Pulmonary artery endothelial cell (primary cell): ENCODE data around the gene EML2. TPM values are rescaled to one million over a fixed set of nuclear protein-coding genes. Genes with fewer than 3 reads are reported as not detected.
"Not testable (repeated sequence)": the region's sequence is repeated elsewhere in the genome, so short reads cannot be mapped to it uniquely, and the experiment has no call there.

Experiments used
- DNase-seq: peaks from one replicate; pipeline ENCODE4 v3.0.0-alpha.2; 2011; ENCODE audit warnings: low read depth, low spot score
- total RNA-seq: library from RNA; depleted of rRNA; stranded (reverse); fragments of >200 nt; gene quantifications from 2 replicates; pipeline ENCODE4 v1.2.3, GENCODE V29; 2014

The EML2 gene
- total RNA-seq, 1 donor from 2014 or later = 22.2 TPM

DNA sequence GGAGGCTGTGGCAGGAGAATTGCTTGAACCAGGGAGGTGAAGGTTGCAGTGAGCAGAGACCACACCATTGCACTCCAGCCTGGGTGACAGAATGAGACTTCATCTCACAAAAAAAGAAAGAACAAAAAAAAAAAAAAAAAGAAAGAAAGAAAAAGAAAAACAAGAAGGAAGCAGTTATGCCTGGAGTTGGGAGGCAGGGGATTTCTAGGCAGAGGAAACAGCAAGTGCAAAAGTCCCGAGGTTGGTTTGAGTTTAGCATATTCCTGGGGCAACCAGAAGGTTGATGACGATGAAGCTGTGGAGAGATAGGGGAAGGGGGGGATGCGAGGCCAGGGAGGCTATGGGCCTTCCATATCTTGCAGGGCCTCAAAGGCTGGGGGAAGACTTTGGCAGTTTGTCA, 11.5 kb upstream of the EML2 start:
- DNase-seq = no peak

DNA sequence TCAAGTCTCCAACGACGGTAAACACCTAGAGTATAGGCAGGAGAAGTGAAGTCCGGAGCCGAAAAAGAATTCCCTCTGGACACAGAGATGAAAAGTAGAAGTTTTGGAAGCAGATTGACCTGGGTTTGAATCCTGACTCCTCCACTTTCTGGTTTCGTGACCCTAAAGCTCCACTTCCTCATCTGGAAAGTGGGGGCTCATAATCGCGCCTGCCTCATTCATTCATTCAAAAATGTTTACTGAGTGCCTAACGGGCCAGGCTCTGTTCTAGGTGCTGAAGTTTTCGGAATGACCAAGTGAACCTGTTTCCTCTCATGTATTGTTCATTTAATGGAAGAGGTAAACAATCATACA, 7.1 kb upstream of the EML2 start:
- DNase-seq = no peak

DNA sequence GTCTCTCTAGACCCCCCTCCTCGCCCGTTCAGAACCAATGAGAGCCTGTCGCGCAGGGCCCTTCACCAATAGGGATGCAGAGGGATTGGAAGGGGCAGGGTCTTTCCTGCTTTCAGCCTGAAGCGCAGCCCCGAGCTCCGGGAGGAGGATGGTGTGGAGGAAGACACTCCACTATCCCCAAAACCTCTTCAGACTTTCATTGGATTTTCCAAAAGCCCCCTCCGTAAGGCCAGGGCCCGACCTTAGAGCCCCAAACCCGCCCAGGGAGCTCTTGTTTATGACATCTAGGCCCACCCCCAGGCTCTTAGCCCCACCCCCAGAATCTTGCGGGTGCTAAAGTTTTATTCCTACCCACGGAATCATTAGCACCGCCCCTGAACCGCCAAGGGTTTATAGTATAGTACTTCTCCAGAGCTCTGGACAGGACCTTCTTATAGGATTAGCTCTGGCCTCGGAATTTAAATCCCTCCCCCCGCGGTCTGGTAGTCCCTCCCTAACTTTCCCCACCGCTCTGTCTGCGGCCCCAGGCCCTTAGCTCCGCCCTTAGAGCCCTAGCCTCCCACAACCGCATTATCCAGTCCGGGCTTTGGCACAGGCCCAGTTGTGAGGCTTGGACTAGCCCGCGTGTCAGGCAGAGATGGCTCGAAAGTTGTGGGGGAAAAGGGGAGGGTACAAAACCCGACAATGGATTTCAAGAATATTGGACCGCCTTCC, 6.6 kb upstream of the EML2 start:
- DNase-seq = peak; percentile 65

DNA sequence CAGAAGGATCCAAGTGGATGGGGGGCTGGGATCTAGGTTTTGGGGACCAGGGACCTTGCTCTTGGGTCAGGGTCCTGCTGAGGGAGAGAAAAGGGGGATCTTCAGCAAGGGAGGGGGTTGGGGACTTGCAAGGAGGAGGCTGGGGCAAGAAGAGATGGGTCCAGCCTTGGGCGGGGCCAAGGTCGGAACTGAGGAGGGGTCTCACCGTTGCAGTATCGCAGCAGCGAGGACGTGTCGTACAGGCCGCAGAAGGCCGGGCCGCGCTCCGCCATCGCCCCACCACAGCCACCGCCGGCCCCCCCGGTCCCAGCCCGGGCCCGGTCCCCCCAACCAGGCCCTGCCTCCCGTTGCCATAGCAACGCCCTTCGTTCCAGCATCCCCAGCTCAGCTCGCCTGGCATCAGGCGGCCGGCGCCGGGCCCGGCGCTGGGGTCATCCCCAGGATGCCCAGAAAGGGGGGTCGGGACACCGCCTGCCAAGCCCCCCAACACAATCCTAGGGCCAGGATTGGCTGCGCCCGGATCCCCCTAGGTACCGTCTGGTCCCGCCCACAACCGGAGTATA, 6.0 kb upstream of the EML2 start:
- no peak for DNase-seq

DNA sequence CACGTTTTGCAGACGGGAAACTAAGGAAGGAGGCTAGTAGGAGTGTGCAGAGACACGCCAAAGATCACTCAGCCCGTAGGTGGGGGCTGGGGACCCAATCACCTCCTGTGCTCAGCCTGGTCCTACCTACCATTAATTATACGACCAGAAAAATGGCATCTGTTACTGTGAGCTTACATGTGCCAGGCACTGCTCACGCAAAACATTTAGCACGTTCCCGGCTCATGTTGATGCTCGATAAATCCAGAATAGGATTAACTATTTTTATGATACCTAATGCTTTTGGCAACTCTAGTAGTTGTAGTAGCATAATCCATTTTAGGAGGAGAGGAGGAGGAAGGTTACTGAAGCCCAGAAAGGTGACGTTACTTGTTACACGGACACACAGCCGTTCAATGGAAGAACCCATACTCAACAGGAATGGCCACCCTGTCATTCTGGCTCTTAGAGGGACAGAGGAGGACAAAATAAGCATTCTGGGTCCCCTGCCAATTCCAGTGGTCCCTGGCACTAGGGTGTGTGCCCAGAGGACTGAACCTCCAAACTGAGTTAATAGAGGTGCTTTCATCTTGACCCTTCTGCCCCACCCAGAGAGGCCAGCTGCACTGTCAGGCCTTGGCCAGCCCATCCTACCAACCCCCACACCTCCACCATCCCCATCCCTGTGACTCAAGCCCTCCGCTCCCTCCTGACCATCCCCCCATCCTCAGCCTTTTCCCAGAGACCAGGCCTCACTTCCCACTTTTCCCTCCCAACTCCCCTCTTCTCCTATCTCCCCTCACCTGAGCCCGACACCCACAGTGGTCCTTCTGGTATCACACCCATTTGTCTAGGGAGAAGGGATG, 5.0 kb upstream of the EML2 start:
- no peak for DNase-seq

DNA sequence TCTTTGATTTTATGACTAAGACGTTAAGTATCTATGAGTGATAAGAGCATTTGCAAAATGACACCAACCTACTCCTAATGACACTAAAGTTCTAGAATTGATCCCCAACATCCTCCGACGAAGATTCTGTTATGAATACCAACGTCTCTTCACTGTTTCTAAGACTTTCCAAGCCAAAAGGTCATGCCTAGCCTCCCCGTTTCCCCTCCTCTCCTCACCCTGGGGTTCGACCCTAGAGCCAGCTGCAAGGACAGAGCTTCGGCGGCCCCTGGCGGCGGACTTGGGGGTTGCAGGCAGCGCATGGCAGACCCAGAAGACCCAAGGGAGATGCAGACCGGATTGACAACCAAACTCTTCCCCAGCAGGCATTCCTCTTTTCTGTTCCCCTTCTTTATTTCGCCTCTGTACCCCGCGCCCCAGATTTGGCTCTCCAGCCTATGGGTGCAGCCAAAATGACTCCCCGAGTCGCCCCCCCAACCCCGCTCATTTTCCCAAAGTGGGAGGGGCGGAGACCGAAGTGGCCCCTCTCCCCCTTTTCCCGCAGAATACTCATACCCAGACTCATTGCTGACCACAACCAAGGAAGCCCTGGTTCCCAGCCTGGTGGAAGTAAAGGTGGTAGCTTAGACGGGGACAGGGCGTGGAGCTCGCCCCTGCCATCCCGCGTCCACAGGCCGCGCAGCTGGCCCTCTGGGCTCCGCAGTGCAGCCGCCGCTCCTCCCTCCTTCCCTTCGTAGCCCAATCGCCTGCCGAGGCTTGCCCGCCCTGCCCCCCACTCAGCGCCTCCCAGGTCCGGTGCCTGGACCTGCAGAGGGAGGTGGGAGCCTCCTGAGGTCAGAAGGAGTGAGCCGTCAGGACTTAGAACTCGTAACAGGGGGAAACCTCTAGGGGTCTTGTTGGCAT, 4.1 kb upstream of the EML2 start:
- no peak for DNase-seq

DNA sequence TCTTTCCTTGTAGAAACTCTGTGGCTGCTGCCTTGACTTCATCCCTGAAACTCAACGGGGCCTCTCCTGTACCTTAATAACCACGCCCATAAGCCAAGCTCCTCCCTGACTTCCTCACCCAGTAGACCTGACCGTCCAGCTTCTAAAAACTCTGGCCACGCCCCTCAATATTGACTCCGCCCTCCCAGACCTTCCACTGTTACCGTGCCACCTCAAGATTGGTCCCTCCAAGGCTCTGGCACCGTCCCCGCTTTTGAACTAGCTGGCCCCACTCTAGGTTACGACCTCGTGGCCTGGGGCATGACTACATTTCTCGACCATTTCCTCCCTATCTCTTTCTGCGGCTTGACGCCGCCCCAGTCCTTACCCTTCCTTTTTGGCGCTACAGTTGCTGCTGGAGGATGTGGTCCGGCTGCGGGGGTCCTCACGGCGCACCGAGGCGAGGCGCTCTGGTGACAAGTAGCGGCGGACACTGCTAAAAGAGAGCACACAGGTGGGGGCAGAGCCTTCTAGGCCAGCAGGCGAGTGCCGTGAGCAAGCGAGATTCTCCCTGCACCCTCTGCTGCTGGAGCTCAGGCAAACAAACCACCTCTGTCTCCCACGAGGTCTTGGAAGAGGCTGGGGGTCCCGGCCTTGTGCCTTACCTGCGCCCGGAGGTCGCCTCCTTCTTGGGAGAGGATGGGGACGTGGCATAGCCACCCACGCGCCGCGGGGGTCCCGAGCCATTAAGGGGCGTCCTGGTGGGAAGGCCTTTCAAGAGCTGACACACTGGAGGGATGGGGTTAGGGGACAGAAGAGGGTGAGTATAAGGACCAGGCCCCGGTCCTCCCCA, 2.3 kb upstream of the EML2 start:
- DNase-seq = no peak

DNA sequence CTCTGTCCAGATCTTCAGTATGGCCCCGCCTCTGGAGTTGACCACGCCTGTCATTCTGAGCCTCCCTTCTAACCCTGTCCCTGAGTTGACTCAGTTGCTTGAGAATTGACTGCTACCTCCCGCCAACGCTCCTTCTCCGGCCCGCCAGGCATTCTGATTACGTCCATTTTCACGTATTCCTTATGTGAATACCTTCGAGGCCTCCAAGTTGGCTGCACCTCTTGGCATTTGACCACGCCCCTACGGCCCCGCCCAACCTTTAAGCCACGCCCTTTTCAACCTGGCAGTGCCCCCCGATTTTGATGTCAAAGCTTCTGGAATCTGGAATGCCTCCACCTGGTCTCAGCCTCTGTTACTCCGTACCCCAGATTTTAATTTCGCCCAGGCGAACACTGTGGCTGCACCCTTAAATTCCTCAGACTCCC, 1.7 kb upstream of the EML2 start:
- no peak for DNase-seq

DNA sequence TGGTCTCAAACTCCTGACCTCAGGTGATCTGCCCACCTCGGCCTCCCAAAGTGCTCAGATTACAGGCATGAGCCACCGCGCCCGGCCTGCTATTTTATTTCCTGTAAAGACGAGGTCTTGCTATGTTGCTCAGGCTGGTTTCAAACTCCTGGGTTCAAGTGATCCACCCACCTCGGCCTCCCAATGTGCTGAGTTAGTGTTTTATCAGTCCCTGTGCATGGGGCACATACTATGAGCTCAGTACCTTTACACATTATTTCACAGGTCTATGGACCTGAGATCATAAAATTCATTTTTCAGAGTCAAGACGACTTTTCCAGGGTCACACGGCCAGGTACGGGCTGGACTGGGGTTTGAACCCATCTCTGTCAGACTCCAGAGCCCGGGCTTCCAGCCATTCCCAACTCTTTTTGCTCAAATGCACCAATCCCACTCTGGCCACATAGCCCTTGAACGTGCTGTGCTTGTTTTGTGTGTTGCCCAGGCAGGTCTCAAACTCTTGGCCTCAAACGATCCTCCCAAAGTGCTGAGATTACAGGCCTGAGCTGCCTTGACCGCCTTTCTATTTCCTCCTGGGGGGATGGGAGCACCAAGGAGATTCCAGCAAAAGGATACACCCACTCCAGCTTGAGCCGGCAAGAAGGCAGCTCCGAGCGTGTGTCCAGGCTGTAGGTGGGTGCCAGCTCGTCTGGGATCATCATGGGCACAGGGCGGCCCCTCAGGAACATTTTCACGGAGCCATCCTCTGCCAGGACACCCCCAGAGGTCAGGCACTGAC, 1.1 kb downstream of the EML2 start:
- no peak for DNase-seq

DNA sequence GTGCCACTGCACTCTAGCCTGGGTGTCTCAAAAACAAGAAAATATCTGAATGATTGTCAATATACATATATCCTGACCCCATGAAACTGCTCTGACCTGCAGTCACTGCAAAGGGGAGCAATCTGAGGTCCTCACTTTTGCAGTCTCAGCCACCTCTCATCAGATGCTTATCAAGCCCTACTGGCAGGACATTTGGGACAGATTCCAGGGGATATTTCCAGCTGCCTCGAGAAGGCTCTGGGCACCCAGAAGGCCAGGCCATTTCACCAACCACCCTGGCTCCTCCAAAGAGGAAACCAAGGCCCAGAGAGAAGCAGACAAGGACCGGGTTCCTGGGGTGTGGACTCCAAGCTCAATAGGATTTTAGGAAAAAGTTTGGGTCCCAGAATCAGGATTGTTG, 2.3 kb downstream of the EML2 start:
- DNase-seq = no peak

DNA sequence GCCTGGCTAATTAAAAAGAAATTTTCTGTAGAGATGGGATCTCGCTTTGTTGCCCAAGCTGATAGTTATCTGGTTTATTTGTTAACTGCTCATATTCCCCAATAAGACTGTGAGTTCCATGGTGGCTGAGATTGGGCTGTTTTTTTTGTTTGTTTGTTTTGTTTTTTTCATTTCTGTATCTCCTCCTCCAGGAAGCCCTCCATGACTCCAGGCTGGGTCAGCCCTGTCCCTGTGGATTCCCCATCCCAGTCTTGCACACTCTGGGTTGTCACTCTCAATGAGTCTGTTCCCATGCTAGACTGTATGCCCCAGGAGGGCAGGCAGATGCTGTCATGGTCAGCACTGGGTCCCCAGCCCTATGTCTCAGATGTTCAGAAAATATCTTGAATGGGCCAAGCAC, 2.9 kb downstream of the EML2 start:
- DNase-seq = no peak

DNA sequence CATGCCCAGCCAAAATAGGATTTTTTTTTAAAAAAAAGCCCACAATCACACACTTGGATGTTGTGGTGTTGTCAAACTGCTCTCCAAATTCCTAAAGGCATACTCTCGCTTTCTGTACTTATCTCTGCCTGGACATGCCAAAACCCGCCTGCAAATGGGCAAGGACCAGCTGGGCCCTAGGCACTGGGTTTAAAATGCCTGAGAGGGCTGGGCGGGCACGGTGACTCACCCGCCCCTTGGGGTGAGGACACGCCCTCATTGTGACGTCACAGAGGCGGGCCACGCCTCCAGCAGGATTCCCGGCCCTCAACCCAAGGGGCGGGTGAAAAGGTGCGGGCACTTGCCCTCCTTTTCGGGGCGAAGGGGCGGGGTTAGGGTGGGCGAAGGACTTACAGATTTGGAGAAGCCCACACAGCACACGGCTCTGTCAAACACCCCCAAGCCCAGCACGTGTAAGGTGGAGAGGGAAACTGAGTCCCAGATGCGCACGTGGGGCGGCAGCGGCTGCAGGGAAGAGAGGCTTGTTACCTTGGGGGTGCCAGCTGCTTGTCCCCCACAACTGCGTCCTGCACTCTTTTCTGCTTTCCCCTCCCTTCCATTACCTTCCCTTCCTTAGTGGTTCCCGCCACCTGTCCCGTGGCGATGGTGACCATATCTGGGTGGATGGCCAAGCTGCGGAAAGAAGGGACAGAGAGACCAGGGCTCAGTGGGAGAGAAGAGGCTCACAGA, 6.6 kb downstream of the EML2 start:
- DNase-seq = no peak

DNA sequence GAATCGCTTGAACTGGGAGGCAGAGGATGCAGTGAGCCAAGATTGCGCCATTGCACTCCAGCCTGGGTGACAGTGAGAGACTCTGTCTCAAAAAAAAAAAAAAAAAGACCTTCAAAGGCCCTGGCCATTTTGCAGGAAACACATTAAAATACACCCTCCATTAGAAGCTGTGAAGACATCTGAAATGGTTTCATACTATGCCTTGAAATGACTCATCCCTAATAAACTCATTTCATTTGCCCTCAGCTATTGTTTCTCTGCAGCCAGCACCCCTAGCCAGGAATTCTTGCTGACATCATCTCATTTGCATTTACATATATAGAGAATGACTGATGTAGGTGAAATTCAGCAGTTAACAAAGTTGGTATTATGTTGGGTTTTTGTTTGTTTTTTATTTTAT, 8.7 kb downstream of the EML2 start:
- DNase-seq = peak; percentile 76

DNA sequence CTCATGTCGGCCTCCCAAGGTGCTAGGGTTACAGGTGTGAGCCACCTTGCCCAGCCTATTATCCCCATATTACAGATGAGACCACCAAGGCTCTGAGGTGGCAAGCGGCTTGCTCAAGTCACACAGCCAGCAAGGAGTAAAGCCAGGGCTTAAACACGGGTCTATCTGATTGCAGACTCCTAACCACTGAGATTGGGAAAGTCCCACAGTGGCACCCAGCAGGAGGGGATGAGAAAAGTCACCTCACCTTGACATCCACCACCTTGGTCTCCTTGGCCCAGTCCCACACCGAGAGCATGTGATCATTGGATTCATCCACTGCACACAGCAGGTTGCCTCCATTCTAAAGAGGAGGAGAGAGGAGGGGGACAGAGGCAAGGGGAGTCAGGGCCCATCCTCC, 9.5 kb downstream of the EML2 start:
- no peak for DNase-seq

DNA sequence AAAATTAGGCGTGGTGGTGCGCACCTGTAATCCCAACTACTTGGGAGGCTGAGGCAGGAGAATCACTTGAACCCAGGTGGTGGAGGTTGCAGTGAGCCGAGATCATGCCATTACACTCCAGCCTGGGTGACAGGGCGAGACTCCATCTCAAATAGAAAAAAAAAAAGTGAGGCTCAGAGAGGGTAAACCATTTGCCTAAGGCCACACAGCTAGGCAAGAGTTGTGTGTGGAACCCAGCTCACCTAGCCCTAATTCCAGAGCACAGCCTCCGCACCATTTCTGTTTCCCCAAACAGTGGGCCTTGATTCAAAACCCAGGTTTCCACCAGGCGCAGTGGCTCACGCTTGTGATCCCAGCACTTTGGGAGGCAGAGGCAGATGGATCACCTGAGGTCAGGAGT, 11.0 kb downstream of the EML2 start:
- not testable (repeated sequence) for DNase-seq

DNA sequence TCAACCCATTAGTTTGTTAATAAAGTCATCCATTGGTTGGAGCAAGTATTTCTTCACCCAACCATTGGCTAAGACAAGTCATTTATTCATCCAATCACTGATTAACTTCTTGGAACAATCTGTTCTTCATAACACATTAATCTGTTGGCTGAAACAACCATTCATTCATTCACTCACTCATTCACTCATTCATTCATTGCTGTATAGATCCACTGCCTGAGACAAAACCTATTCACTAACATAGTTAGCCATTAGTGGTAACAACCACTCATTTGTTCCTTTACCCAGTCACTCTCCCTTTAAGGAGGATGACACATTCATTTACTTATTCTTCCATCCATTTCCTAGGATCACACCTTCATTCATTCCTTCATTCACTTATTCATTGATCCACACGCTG, 15.2 kb downstream of the EML2 start:
- DNase-seq = no peak

DNA sequence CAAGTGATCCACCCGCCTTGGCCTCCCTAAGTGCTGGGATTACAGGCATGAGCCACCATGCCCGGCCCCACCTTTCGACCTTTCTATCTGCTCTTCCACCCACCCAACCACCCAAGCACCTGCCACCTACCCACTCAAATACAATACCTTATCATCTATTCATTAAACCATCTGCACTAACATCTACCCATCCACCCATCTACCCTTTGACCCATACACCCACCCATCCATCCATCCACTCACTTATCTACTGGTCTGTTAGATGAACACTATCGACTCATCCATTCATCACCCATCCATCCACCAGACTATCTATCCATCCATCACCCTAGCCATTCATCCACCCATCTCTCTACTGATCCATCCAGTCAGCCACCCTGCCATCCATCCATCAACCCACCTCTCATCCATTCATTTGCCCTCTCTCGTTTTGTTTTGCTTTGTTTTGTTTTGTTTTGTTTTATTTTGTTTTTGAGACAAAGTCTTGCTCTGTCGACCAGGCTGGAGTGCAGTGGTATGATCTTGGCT, 17.2 kb downstream of the EML2 start:
- DNase-seq = no peak

DNA sequence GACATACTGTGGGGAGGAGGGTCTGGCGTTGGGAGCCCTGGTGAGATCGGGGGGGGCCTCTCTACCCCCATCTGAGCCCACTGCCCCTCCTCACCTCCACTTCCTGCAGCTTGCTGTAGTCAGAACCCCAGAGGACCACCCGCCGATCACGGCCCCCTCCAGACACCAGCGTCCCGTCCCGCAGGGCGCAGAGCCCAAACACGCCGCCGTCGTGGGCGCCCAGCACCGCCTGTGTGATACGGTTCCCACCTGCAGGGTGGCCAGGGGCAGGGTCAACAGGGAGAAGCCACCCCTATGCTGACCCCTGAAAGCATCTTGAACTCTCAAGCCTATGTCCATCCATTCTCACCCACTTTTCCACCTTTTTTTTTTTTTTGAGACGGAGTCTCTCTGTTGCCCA, 17.8 kb downstream of the EML2 start:
- no peak for DNase-seq

DNA sequence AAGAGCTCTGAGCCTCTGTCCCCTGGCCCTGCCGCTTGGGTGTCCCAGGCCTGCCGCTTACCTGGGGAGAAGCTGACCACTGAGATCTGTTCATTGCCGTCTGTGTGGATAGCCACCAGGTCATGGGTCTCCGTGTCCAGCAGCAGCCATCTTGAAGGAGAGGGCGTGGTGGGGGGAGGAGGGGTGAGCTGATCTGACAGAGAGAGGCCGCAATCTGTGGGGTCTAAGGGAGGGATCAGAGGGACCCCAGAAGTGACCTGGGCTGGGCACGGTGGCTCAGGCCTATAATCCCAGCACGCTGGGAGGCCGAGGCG, 22.5 kb downstream of the EML2 start:
- no peak for DNase-seq
